ENCODE measurements around the gene RAP2A.

- TF ChIP-seq POLR2AphosphoS5 (IDR thresholded peaks at IDR 0.05; ENCODE audit: borderline replicate concordance, low read depth, low read length) (no peak), EZH2 (IDR thresholded peaks at IDR 0.05) (no peak)
These were observed 49.5 kb downstream of the RAP2A start for GRCh38 chr13:97483465-97483864.
